ENCODE data around the gene RDX. TPM values are rescaled to one million over a fixed set of nuclear protein-coding genes. Genes with fewer than 3 reads are reported as not detected.

The RDX gene
- total and polyA plus RNA-seq, 2 donors (not counting 1 experiment from before 2014, with no cell fraction given): 4.4 to 34.8 TPM

DNA sequence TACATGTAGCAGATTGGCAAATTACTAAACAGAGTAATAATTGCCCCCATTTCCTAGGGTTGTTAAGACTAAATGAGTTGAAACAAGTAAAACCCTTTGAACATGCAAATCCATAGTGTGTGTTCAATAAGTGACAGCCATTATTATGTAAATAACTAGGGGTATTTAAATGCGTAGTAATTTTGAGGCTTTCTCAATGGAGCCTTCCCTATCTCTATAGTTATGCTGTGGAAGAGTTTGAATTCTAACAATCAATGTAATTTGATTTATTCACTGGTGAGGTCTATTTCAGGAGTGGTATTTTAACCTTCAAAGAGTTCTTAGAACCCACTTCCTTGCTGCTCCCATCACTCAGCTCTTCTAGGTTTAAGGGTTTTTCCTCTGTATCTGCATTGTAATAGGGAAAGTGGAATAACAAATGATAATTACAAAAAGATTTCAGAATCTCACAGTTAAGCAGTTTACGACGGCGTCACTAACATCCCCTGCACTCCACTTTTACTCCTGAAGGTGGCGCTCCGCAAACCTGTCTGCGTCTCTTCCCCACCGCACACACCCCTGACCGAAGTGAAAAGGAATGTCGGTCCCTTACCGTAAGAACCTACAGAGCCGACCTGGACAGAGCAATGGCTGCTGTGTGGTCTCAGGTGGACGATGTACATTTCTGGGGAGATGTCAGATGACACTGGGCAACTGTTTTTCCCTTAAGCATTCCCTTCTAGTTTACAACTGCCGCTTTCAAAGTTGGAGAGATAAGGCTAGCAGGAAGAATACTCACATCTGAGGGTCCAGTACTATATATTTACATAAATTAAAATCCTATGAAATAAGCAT is 122.4 kb downstream of the RDX start:
- H3K27ac Mint-ChIP-seq: no peak overlapping the region
- intact Hi-C loops (cut with micrococcal nuclease): no loop called here
- CTCF ChIA-PET: interaction anchor here (1.6 kb wide), 1 partner anchor 22 kb away, joined by 3 read pairs; no protein-coding TSS in a partner anchor

More for the DNA sequence above, 122.4 kb downstream of the RDX start:
- no peak overlapping the region for H3K27ac ChIP-seq (ENCODE audit: low read length in 2 of 2)
- H3K9me3 Mint-ChIP-seq (ENCODE audit: insufficient read depth): no peaks in the 10 kb centered on the region
- peaks cover 23% of the 10 kb centered on the region for H3K27me3 Mint-ChIP-seq
- TF ChIP-seq EZH2 (IDR thresholded peaks at IDR 0.05; ENCODE audit: borderline replicate concordance, insufficient read depth, low read depth, low read length, poor library complexity, severe bottlenecking): no peak
- TF ChIP-seq, protein P1, sequence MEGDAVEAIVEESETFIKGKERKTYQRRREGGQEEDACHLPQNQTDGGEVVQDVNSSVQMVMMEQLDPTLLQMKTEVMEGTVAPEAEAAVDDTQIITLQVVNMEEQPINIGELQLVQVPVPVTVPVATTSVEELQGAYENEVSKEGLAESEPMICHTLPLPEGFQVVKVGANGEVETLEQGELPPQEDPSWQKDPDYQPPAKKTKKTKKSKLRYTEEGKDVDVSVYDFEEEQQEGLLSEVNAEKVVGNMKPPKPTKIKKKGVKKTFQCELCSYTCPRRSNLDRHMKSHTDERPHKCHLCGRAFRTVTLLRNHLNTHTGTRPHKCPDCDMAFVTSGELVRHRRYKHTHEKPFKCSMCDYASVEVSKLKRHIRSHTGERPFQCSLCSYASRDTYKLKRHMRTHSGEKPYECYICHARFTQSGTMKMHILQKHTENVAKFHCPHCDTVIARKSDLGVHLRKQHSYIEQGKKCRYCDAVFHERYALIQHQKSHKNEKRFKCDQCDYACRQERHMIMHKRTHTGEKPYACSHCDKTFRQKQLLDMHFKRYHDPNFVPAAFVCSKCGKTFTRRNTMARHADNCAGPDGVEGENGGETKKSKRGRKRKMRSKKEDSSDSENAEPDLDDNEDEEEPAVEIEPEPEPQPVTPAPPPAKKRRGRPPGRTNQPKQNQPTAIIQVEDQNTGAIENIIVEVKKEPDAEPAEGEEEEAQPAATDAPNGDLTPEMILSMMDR (IDR thresholded peaks at IDR 0.05): peak; percentile 92
- H3K4me1 Mint-ChIP-seq: peaks cover 4% of the 10 kb centered on the region
- peaks cover 4 to 6% of the 10 kb centered on the region in 2 donors for H3K4me1 ChIP-seq (ENCODE audit: control insufficient read depth in 2 of 2, insufficient read depth in 2 of 2, low read length in 2 of 2)
- POLR2A ChIA-PET: no interaction called here
- no peaks in the 10 kb centered on the region for H3K79me2 ChIP-seq (ENCODE audit: control insufficient read depth, insufficient read depth, low read length)
- no peak overlapping the region for H3K9ac ChIP-seq (ENCODE audit: low read length)
- no peaks in the 10 kb centered on the region for H3K9me3 ChIP-seq (ENCODE audit: control extremely low read depth in 1 of 3, control insufficient read depth in 2 of 3, insufficient read depth in 1 of 3, low read length in 2 of 3)
- H3K4me3 Mint-ChIP-seq: peak overlapping the region; percentile 55
- H3K36me3 ChIP-seq (replicated peaks in 1 of 2; ENCODE audit: control extremely low read depth in 1 of 2, control insufficient read depth in 1 of 2, extremely low read depth in 1 of 2, insufficient read depth in 2 of 2, low read length in 1 of 2): no peaks in the 10 kb centered on the region
- H2AFZ ChIP-seq (ENCODE audit: insufficient read depth, low read depth, low read length, poor library complexity, severe bottlenecking): peak overlapping the region; percentile 56
- peak overlapping the region; percentile 51 for H3K4me2 ChIP-seq (replicated peaks; ENCODE audit: low read depth, low read length, poor library complexity, severe bottlenecking)
- 0% methylated on average over 10 of the region's 14 CpGs for WGBS (ENCODE audit: insufficient coverage)
- peaks cover 0 to 11% (median 3%) of the 10 kb centered on the region in 4 experiments for H3K27me3 ChIP-seq (replicated peaks in 1 of 4; ENCODE audit: control extremely low read depth in 1 of 4, control insufficient read depth in 3 of 4, insufficient read depth in 4 of 4, low read length in 3 of 4)
- peak; percentile 51 for ATAC-seq (ENCODE audit: low read depth)
- DNase-seq: peak; percentile 64
- no peak overlapping the region for H3K4me3 ChIP-seq (ENCODE audit: control extremely low read depth in 1 of 5, extremely low read depth in 1 of 5, insufficient read depth in 1 of 5, low read depth in 2 of 5, low read length in 4 of 5)
- H4K20me1 ChIP-seq (ENCODE audit: control insufficient read depth, insufficient read depth, low read length, poor library complexity, severe bottlenecking): no peaks in the 10 kb centered on the region
